H4 (cell line): ENCODE results near the gene CLSTN2. TPM values are rescaled to one million over a fixed set of nuclear protein-coding genes. Genes with fewer than 3 reads are reported as not detected.

ENCODE experiments used
- DNase-seq: peaks from one replicate; pipeline ENCODE4 v3.0.0-alpha.2; 2015; ENCODE audit warnings: low spot score
- total RNA-seq: library from RNA; depleted of rRNA; stranded (reverse); fragments of >200 nt; shearing (Covaris generic); gene quantifications from 2 replicates; pipeline ENCODE4 v1.2.3, GENCODE V29; 2014

Gene CLSTN2
- total RNA-seq, 1 experiment from 2014 or later, result 3.9 TPM

- no peak for DNase-seq
Measured at GRCh38 chr3:140006331-140006730, 71.3 kb downstream of the CLSTN2 start.

- no peak for DNase-seq
Measured at GRCh38 chr3:140007081-140007480, 72.1 kb downstream of the CLSTN2 start.

GRCh38 chr3:140007911-140008869, 73.2 kb downstream of the CLSTN2 start:
- DNase-seq, result no peak

GRCh38 chr3:140010391-140010790, 75.4 kb downstream of the CLSTN2 start:
- no peak for DNase-seq

- DNase-seq, result no peak
Measured at GRCh38 chr3:140011086-140011485, 76.1 kb downstream of the CLSTN2 start.

- no peak for DNase-seq
Measured at GRCh38 chr3:140011611-140012277, 76.8 kb downstream of the CLSTN2 start.

- DNase-seq, result no peak
Measured at GRCh38 chr3:140013220-140013619, 78.2 kb downstream of the CLSTN2 start.

- no peak for DNase-seq
Measured at GRCh38 chr3:140014831-140015495, 80.0 kb downstream of the CLSTN2 start.

- no peak for DNase-seq
Measured at GRCh38 chr3:140015741-140016140, 80.8 kb downstream of the CLSTN2 start.

- DNase-seq, result no peak
Measured at GRCh38 chr3:140018556-140018955, 83.6 kb downstream of the CLSTN2 start.

GRCh38 chr3:140019946-140020345, 85.0 kb downstream of the CLSTN2 start:
- DNase-seq, result no peak

GRCh38 chr3:140020541-140020940, 85.6 kb downstream of the CLSTN2 start:
- DNase-seq, result no peak

- no peak for DNase-seq
Measured at GRCh38 chr3:140021269-140021668, 86.3 kb downstream of the CLSTN2 start.

- no peak for DNase-seq
Measured at GRCh38 chr3:140022066-140022770, 87.2 kb downstream of the CLSTN2 start.

GRCh38 chr3:140023616-140024530, 88.9 kb downstream of the CLSTN2 start:
- DNase-seq, result no peak

GRCh38 chr3:140031170-140031569, 96.2 kb downstream of the CLSTN2 start:
- no peak for DNase-seq

GRCh38 chr3:140034058-140034457, 99.1 kb downstream of the CLSTN2 start:
- no peak for DNase-seq

GRCh38 chr3:140035871-140036270, 100.9 kb downstream of the CLSTN2 start:
- no peak for DNase-seq

- DNase-seq, result no peak
Measured at GRCh38 chr3:140050396-140050795, 115.4 kb downstream of the CLSTN2 start.
